DMS53 treated with DMSO at 0.1 percent for 48 hours (cell line): Measurements from ENCODE around the gene FAM114A2.
"Not testable (repeated sequence)": the region's sequence is repeated elsewhere in the genome, so short reads cannot be mapped to it uniquely, and the experiment has no call there.

Experiments
- DNase-seq: peaks from one replicate; lab custom pipeline; 2025; ENCODE audit not compliant: unreplicated experiment; lab: John Stamatoyannopoulos, UW

FAM114A2 gene

GRCh38 chr5:154038707-154039457, at the start of gene FAM114A2, which contains the start of gene MFAP3:
Gene FAM114A2 (minus strand): TSS chr5:154038910. CDS start chr5:154034953, 3,957 bp downstream.
Gene MFAP3 (plus strand): TSS chr5:154038967. CDS start chr5:154049723, 10,756 bp downstream.
- DNase-seq, result peak; percentile 83

DNA sequence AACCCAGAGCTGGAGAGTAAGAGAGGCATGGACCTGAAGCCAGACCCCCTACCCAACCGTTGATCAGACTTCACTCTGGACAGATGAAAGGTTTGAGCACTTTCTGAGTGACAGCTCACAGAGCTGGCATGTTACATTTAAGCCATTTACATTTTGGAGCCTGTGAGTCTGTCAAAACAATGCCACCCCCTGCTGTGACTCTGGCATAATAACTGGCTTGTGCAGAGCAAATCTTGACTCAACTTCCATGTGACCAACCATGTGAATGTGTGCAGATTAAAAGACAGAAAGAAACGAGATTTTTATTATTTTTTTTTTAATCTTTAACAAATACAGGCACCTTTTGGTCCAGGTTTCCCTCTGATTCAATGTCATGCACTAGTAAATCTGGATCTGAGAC, 48.5 kb upstream of the FAM114A2 start:
- no peak for DNase-seq

DNA sequence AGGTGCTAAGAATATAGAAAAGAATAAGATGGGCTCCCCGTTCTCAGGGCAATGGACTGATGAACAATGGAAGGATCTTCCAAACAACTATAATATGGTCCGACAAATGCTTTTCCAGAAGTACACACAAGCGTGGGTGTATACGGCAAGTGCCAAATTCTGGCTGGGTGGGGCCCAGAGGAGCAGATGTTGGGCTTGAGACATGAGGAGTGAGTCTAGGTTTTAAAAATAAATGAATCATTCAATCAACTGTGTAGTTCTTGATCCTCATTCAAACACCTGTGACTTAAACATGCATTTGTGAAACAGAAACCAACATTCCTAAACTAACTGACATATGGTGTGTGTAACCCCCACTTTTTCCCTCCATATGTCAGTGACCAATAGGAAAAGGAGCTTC, 47.9 kb upstream of the FAM114A2 start:
- no peak for DNase-seq

DNA sequence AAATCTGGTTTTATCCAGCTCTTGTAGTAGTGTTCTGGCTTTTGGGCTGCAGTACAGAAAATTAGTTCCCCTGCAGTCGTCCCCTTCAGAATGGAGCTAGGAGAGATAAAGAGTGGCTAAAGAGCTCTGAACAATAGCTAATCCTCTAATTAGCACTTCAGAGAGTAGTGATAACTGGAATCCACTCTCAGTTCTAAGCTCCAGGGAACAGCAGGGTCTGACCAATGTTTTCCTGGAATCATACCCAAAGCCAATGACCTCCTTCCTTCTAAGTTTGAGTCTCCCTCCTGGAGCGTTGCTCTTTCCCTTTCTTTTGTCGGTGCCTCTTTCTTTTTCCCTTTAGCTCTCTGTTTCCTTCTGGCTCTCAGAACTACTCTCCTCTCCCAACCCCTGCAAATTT, 47.4 kb upstream of the FAM114A2 start:
- DNase-seq, result no peak

DNA sequence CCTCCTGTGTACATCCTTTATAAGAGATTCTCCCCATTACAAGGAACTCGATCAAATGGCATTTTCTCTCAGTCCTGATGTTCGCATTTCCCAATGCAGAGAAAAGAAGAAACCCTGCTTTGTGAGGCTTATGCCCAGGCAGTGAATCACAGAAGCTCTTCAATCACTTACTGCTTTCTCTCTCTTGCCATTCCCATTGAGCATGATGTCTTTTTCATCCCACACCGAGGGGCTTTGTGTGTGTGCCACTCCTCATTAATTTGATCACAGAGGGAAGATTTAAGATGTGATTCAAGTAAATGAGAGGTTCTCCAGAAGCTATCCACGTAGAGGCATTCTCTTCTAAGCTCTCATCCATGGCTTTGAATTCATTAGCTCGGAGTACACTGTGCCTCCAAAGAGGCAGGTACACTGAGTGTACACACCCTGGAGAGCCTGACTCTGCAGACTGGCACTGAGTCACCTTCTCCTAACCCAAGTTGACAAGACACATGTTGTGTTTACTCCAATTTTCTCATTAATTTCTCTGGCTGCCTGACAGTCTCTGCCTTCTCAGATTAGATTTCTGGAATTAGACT, 45.4 kb upstream of the FAM114A2 start:
- no peak for DNase-seq

GRCh38 chr5:154081246-154081645, 42.5 kb upstream of the FAM114A2 start:
- DNase-seq, result no peak

DNA sequence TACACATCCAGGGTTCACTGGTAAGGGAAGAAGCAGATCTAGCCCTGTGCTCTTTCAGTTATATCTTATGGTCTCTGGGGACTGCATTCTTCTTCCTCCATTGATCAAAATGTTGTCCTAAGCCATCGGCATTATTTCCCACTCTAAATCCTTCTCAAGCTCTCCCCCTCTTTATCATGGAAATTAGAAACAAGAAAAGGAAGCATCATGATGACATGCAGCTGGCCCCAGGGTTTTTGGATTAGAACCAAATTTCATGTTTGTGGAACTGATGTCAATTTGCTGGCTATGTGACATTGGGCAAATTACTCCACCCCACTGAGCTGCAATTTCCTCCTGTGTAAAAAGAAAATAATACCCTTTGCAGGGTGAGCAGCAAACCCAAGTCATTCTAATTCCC, 39.6 kb upstream of the FAM114A2 start:
- DNase-seq, result no peak

DNA sequence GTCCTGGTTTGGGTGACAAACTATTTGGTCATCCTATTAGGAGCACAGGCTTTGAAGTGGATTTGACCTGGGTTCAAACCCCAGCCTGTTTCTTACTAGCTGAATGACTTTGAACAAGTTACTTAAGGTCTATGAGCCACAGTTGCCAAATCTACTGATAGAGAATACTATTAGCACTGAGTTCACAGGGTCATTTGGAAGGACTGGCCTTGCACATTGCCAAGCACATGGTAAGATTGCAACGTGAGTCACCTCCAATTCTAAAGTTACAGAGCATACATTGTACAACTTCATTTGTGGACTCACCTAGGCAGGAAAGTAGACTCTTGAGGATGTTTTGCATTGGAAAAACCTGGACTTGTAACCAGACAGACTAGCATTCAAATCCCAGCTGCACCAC, 39.0 kb upstream of the FAM114A2 start:
- DNase-seq, result no peak

- DNase-seq, result peak; percentile 32
Observed at GRCh38 chr5:154076240-154076922, 37.7 kb upstream of the FAM114A2 start.

GRCh38 chr5:154072414-154073171, 33.9 kb upstream of the FAM114A2 start:
- DNase-seq, result peak; percentile 78

DNA sequence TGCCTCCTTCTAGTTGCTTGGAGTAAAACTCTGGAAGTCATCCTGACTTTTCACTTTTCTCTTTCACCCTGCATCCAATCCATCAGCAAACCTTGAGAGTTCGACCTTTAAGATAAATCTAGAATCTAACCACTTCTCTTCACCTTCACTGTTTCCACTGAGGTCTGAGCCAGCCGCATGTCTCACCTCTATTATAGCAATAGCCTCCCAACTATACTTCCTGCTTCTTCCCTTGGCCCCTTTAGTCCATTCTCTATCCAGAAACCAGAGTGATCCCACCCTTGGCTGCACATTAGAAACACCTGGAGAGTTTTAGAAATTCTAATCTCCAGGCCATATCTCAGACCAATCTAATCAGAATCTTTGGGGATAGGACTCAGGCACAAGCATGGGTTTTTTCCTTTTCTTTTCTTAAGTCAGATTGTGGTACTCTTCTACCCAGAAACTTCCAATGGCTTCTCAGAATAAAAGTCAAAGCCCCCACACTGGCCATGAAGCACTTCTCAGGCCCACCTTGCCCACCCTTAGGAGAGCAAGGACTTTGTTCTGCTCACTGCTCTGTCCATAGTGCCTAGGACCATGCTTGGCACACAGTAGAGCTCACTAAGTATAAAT, 33.2 kb upstream of the FAM114A2 start:
- no peak for DNase-seq

DNA sequence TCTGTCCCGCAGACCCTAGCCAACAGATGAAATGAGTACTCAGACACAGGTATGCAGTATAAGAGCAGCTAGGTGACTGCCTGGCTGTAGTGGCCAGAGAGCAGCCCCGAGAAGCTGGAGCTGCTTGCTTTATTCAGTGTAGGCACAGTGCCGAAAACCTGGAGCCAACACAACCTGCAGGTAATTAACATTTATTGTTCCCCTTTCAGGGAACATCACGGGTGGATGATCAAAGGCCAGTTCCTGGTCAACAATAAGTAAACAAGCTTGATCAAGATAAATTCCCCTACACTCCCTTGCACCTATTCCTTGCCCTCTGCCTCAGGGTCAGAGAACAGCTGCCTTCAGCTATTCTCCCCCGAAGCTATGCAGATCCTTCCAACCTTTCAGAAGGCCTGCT, 31.1 kb upstream of the FAM114A2 start:
- DNase-seq, result not testable (repeated sequence)

DNA sequence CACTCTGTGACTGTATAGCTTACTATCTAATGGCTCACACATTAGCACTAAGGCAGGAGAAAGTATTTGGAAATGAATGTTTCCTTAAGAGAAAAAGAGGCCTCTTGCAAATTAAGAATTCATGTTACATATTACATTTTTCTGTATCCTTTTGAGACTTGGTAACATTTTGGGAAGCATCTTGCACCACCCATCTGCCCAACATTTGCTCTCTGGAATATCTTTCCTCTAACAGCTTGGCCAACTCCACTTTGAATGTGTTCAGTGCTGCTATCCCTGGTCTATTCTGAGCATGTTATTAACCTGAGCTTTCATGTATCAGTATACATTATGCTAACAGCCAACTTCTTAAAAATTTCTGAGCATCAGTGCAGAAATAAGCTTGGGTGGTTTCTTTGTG, 27.3 kb upstream of the FAM114A2 start:
- no peak for DNase-seq

DNA sequence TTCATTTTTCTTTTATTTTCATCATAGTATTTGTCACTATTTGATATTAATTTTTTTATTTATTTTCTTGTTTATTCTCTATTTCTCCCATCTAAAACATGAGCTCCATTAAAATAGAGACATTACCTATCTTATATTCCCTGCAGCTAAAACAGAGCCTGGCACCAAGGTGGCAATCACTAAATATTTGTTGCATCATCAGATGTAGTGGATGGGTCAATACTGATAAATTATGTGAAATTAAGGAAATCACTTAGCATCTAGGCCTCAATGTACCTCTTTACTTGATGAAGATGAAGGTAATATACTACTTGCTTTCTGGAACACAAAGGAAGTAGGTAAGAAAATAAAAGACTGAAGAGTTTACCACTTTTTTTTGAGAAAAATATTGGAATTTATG, 24.7 kb upstream of the FAM114A2 start:
- no peak for DNase-seq

GRCh38 chr5:154060606-154061005, 21.9 kb upstream of the FAM114A2 start:
- DNase-seq, result no peak

- no peak for DNase-seq
Observed at GRCh38 chr5:154059583-154059982, 20.9 kb upstream of the FAM114A2 start.

- no peak for DNase-seq
Observed at GRCh38 chr5:154059039-154059430, 20.3 kb upstream of the FAM114A2 start.

DNA sequence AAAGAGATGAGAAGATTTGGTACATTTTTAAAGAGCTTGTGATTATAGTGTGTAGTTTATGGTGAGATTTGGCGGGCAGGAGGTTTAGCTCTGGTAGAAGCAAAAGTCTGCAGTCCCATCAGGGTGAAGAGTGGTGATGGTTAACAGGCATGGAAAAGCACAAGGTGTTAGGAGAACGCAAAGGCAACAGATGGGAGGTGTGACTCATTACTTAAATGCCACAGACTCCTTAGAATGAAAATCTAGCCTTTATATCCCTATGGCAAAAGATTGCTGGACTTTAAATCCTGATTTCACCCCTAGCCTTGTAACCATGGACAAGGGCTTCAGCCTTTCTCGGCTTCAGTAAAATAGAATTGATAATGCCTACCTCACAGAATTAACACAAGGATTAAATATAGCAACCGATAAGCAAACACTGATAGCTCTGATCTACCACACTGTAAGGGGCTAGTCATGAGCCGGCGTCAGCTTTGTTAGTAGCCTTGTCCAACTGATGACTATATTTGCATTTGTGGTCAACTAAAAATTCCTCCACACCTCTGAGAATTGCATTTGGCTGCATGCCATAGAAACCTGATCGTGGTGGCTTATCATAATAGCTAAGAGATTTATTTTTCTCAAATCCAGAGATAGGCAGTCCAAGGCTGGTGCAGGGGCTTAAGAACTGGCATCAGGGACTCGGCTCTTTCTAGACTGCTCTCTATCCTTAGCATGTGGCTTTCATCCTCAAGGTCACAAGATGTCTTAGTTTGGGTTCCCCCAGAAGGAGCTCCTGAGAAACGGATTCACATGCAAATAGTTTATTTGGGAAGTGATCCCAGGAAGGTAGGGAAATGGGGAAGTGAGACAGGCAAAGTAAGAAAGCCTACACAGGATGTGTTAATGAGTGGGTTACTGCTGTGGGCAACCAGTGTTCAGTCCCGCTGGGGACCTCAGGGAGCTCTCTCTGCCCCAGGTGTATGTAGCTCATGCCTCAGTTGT, 19.6 kb upstream of the FAM114A2 start:
- DNase-seq, result no peak

DNA sequence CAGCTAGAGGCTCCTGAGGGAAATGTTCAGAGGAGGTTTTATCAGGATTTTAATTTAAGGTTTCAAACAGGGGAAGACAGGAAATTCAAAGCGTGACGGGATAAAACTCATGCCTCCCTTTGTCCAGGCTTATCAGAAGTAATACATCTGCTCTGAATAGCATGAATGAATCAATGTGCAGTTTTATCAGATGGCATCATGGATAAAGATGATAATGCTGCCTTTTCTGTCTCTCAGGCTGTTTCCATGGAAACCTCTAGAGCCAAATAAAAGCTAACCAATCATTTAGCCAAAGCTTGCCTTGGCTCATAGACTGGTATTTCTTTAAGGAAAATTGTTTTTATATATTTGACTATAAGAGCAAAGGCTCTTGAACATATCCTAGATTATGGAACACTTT, 16.5 kb upstream of the FAM114A2 start:
- DNase-seq, result no peak

GRCh38 chr5:154053468-154053867, 14.8 kb upstream of the FAM114A2 start:
- DNase-seq, result no peak
